ENCODE data around the gene SNX6.

DNA sequence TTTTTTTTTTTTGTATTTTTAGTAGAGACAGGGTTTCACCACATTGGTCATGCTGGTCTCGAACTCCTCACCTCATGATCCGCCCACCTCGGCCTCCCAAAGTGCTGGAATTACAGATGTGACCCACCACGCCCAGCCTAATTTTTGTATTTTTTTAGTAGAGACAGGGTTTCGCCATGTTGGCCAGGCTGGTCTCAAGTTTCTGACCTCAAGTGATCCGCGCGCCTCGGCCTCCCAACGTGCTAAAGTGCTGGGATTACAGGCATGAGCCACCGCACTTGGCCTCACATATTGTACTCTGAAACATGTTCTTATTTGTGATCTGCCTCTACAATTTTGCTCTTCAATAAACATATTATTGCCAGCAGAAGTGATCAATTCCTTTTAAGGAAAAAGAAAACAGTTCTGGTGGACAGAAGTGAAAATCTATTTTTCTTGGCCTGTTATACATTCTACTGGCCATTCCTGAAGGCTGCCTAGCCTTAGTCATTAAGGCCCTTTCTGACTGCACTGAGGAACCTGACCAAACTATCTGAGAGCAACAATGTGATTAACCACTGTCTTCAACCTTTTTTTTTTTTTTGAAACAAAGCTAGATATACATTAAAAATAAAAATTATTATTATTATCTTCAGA is 36.1 kb downstream of the SNX6 start:
- TF ChIP-seq, protein P1, sequence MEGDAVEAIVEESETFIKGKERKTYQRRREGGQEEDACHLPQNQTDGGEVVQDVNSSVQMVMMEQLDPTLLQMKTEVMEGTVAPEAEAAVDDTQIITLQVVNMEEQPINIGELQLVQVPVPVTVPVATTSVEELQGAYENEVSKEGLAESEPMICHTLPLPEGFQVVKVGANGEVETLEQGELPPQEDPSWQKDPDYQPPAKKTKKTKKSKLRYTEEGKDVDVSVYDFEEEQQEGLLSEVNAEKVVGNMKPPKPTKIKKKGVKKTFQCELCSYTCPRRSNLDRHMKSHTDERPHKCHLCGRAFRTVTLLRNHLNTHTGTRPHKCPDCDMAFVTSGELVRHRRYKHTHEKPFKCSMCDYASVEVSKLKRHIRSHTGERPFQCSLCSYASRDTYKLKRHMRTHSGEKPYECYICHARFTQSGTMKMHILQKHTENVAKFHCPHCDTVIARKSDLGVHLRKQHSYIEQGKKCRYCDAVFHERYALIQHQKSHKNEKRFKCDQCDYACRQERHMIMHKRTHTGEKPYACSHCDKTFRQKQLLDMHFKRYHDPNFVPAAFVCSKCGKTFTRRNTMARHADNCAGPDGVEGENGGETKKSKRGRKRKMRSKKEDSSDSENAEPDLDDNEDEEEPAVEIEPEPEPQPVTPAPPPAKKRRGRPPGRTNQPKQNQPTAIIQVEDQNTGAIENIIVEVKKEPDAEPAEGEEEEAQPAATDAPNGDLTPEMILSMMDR (IDR thresholded peaks at IDR 0.05; ENCODE audit: low read length) = no peak
- TF ChIP-seq EZH2 (IDR thresholded peaks at IDR 0.05; ENCODE audit: borderline replicate concordance, low read length) = no peak

Data from OCI-LY1 (cell line).